Stimulated activated CD8-positive, alpha-beta memory T cell treated with anti-CD3 and anti-CD28 coated beads, Interleukin-7, amount 100 ng/mL, for 24 hours (primary cell): ENCODE measurements around the gene LYRM4.

Source experiments
- DNase-seq: peaks from one replicate; pipeline ENCODE4 v3.0.0-alpha.2; 2020; ENCODE audit warnings: low read depth

Gene LYRM4

DNA sequence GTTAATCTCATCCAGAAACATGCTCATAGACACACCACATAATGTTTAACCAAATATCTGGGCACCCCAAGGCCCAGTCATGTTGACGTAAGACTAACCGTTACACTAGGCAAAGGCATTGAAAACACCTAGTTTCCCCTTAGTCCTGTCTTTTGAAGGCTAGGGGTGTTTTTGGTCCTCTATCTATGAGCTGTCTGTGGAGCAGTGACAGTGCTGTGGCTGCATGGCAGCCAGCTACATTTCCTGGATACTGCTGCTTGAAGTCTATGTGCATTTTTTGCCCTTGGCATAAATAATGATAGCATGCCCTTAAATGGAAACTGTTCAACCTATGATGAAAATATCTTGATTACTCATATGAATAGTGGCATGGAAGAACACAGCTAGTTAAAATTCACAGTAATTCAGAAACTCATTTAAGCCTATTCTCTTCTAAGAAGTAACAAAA lies 19.2 kb upstream of the LYRM4 start:
- DNase-seq, result no peak

GRCh38 chr6:5278565-5279120 lies 17.9 kb upstream of the LYRM4 start:
- DNase-seq, result no peak

DNA sequence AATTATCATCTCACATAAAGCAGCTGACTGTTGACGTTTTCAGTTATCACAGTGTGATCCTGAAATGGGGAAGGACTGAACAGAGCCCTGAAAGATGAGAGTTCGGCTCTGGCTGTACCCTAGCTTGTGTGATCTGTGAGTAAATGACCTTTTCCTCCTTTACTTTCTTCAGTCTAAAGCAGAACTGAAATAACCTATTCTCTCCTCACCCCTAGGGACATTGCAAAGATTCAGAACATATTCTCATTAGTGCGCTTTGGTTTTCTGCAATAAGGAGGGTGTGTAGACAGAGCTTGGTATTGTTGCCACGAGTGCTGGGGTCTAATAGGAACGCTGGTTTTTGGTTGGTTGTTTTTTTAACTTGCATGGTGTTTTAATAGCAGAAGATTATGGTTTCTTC lies 17.3 kb upstream of the LYRM4 start:
- no peak for DNase-seq

DNA sequence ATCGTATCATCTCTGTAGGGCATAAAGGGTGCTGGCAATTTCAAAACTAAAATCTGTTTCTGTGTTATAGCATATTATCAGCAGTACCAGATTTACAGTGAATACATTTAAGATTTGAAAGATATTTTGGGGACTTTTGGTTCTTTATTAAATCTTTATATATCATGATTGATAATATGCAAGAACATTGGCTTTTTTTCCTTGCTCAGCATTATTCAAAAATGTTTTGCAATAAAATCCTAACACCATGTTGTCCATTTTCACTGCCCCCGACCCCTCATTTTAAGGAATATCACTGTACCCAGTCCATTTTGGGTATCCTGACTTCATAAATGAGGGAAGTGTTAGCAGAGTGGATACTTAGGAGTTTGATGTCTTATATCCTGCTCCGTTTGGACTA lies 16.8 kb upstream of the LYRM4 start:
- DNase-seq, result no peak

DNA sequence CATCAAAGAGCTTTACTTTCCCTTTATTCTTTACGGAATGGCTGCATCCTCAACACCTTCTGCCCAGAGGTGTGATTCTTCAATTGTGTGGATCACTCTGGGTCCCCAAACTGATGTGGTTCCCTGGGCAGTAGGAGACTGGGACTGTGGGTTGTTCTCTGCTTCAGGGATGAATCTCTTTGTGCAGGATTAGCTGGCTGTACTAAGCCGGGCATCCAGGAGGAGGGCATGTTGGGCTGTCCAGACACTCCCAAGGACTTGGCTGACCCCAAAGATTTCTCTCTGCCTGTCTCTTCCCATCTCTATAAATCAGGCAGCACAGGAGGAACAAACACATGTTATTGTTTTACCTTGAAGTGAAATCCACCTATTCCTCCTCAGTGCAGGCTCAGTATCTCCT lies 15.8 kb upstream of the LYRM4 start:
- no peak for DNase-seq

- no peak for DNase-seq
Measured at GRCh38 chr6:5275497-5275896, 14.7 kb upstream of the LYRM4 start.

- DNase-seq, result no peak
Measured at GRCh38 chr6:5274231-5274630, 13.5 kb upstream of the LYRM4 start.

DNA sequence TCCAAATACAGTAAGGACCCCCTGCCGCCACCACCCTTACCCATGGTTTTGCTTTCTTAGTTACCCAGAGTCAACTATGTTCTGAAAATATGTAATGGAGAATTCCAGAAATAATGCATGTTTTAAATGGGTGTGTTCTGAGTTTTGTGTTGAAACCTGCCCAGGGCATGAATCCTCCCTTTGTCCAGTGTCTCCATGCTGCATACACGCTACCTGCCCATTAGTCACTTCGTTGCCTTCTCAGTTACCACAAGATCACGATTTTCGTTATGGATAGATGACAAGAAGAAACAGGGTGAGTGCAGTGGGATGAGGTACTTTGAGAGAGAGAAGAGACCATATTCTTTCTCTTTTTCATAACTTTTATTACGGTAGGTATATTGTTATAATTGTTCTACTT lies 11.2 kb upstream of the LYRM4 start:
- no peak for DNase-seq

DNA sequence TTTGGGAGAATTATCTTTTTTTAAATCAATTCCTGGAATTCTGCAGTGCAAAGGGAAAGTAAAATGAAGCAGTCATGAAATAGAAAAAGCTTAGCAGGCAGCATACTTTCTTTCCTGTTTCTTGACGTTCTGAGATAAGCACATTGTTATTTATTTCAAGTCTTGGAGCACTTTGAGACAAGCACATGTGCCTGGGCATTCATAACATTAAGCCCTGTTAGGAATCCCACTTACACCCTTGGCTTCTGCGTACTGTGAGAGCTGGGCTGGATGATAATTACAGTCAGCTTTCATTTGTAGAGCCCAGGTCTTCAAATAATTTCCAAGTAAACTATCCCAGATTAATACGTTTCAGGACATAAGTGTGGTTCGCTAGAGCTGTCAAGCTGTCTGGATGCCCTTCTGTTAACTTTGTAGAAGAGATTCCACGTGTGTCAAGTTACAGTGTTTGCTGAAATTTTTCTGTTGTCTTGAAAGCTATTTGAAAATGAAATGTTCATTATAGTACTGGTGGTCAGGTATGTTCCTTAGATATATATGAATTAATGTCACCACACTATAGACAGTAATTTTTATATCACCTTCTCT lies 9.4 kb upstream of the LYRM4 start:
- no peak for DNase-seq

DNA sequence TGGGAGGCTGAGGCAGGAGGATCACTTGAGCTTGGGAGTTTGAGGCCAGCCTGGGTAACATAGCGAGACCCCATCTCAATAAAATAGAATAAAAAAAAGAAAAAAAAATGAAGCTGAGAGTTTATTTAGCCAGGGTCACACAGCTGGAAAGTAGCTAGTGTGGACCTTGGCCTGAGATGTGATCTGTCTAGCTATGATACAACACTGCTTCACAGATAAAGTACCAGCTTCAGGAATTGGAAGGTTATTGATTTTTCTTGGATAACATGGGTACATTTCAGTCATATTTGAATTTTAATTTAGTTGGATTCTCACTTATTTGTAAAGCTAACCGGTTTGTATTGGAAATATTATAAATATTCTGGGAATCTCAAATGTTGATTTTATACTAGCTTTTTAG lies 5.7 kb upstream of the LYRM4 start:
- DNase-seq, result no peak

DNA sequence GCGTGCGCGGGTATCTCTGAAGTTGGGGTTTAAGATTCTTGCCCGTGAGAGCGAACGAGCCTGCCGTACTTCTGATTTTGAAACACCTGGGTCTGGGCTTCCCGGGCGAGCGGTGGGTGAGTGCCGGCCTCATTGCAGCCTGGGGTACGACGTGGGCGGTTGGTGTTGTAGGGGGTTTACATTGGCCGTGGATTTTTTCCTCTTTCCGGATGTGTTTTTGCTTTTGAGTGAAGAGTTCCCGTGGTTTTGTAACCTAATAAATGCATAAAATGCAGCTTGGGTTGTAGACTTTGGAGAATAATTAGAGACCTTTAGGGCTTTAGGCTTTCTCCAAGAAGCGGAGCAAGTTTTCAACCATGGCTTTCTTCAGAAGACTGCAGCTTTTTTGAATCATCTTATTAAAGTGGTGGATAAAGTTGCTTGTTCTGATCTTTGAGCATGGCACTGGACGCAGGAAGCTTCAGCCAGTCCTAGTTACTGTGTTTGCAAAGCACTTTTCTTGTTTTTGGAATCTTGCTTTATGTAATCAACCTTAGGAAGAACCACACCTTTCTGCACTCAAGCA lies 877 bp upstream of the LYRM4 start:
- DNase-seq, result no peak

GRCh38 chr6:5260111-5260620 lies 584 bp downstream of the LYRM4 start:
- peak; percentile 48 for DNase-seq

DNA sequence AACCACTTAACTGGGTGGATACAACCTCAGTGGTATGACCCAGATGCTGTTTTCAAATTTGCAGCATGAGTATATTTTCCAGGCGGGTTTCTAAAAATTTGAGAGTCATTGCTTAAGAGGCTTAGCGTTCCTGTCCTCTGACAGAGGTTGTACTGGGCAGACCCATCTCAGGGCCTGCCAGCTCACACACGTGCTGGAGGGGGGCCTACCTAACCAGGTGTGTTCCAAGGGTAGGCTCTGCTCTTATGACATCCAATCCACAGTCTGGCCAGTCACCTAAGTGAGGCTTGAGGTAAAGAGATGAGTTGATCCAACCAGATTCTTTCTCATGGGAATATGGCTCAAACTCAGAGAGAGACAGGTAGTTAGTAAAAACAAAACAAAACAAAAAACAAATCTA lies 1.3 kb downstream of the LYRM4 start:
- DNase-seq, result no peak

GRCh38 chr6:5257400-5257799 lies 3.4 kb downstream of the LYRM4 start:
- DNase-seq, result no peak

- DNase-seq, result no peak
Measured at GRCh38 chr6:5256952-5257351, 3.8 kb downstream of the LYRM4 start.

DNA sequence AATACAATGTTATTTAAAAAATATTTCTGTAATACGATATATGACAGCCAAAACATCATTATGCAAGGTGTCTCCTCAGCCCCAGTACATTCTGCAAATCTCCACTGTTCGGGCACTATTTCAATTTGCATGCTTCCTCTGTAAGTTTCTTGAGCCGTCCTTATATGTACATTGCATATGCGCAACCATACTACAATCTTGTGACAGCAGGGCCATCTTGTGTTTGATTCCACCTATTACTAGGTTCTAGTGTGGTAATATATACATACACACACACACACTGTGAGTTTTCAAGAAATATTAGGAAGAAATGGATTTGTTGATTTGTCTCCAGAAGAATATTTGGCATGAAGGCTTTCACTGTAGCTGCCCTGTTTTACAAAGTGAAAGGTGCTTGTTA lies 9.8 kb downstream of the LYRM4 start:
- DNase-seq, result no peak

DNA sequence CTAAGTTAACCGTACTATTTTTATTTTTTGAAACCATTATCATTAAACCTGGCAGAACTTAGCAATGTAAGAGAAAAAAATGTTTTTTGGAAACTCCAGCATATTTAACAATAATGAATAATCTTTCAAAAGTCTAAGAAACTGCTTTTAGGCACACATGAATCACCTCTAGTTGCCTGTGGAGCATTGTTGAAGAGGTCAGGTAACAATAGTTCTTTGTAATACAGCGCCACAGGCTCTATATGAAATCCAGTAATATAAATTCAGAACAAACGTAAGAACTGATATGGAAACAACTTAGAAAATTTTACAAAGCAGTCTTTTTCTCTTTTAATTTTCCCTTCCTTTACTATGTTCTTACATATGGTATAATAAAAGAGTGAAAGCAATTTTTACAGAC lies 10.3 kb downstream of the LYRM4 start:
- no peak for DNase-seq

DNA sequence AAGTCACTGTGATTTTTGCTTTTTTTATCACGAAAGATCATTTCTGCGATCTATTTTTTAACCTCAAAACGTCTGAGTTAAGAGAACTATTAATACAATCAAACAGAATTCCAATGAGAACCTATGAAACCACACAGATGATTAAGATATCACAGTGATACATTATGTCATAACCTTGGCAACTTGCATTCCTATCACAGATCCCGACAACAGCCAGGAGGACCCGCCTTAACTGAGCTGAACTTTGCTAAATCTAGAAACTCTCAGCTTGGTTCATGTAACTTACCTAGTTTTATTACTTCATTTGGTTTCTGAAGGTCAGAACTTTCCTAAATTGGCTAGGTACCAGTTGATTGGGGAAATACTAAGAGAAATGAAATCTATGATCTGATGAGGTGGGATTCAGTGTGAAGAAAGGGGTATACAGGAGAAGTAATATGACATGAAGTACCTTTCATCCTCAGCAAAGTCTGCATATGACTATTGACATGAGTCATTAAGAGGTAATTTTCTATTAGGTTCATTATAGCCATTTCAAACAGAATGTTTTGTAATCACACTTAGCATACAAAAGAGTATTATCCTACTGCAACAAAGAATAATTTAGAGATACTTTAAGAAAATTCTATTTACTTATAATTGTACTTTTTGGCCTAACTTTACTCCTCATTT lies 11.2 kb downstream of the LYRM4 start:
- no peak for DNase-seq

- no peak for DNase-seq
Measured at GRCh38 chr6:5248302-5249098, 12.2 kb downstream of the LYRM4 start.

GRCh38 chr6:5247201-5247600 lies 13.5 kb downstream of the LYRM4 start:
- DNase-seq, result no peak

DNA sequence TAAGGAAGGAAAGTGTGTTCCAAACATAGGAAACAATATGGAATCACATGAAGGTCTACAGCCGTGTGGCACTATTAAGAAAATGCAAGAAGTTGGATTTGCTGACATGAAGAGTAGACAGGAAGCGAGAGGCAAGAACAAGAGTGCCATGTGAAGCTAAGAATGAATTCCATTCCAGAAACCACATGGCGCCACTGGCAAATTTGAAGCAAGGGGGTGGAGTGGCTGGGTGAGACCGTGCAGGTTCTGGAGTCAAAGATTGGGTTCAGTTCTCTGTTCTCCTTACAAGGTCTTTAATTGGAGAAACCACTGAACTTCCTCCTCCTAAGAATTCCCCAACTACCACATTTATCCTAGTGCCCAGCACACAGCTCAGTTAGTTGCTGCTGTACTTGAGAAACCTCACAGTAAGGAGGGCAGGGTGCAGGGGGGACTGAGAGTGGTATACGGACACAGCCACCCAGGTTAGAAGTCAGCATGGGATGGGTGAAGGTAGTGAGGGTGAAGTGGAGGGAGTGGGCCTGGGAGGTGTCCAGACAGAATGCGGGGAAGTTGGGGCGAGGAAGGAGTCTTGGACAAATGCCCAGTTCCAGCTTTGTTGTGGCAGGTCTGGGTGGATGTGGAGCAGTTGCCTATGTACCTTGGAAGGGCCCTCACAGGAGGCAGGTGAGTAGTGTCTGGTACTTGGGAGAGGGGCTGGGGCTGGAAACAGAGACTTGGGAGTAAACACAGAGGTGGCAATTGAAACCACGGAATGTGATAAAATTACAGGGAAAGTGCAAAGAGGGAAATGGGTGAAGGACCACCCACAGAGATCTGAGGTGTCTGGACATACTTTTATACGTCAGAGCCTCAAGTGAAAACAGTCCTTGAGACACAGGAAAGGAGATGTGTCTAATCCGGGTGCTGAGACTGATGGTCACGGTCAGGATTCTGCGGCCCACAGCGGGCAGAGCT lies 14.3 kb downstream of the LYRM4 start:
- DNase-seq, result no peak
